Measurements from ENCODE around the gene TBX3. TPM values are rescaled to one million over a fixed set of nuclear protein-coding genes. Genes with fewer than 3 reads are reported as not detected.

The TBX3 gene
- polyA plus RNA-seq, 1 of the 3 experiments (the other 2 are of a cell fraction): 10.2 TPM

DNA sequence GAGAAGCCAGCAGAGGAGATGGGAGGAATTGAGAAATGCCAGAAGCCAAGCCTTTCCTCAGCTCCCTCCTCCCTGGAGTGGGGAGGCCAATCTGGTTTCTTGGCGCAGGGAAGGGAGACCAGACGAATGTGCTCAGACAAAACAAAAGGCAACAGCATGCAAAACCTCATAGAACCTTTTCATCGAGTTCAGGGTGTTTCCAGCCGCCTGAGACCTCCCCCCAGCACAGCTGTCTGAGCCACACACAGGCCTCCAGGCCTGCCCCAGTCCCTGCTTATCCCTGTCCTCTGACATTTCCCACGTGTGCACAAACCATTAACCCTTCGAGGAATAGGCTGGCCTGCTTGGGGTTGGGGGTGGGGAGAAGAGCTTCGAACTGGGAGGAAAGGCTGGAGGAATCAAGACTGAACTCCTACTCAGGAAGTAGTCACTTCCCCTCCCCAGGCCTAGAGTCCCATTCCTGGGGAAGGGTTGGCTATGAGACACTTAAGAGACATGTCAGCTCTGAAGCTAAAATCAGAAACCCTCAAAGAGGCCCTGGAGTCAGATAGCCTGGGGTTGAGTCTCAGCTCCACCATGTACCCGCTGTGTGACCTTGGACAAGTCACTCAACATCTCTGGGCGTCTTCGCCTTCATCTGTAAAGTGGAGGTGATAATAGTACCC lies 10.7 kb downstream of the TBX3 start:
- 66% methylated on average over 8 of the region's 10 CpGs for WGBS (ENCODE audit: low lambda C conversion rate)
- Histone ChIP-seq H4K20me1 (ENCODE audit: insufficient read depth) (no peaks in the 10 kb centered on the region), H3K79me2 (ENCODE audit: insufficient read depth) (peaks cover 13% of the 10 kb centered on the region), H3K27me3 (ENCODE audit: insufficient read depth) (no peaks in the 10 kb centered on the region), H3K4me3 (ENCODE audit: low read depth in 2 of 2, low read length in 1 of 2) (no peak overlapping the region), H3K9me2 (no peaks in the 10 kb centered on the region), H3K27ac (ENCODE audit: low read depth in 2 of 2, low read length in 1 of 2) (peak overlapping the region; percentile 13 to 89; a peak in 3 of 4 replicates), H3F3A (replicated peaks; ENCODE audit: insufficient read depth) (peaks cover 16% of the 10 kb centered on the region), H3K9me3 (no peaks in the 10 kb centered on the region), H3K36me3 (replicated peaks in 1 of 2; ENCODE audit: control insufficient read depth in 1 of 2, insufficient read depth in 2 of 2, low read length in 1 of 2) (peaks cover 21 to 63% of the 10 kb centered on the region in 2 experiments), H3K9ac (no peak overlapping the region), H2AFZ (ENCODE audit: low read depth) (no peak overlapping the region), H3K4me1 (ENCODE audit: control insufficient read depth in 1 of 2, insufficient read depth in 2 of 2, low read depth in 1 of 2, low read length in 1 of 2) (peaks cover 0 to 51% of the 10 kb centered on the region in 2 experiments; a peak in 2 of 4 replicates), H3K4me2 (peak overlapping the region; percentile 5; the same call in 1 of the 2 replicates)
- TF ChIP-seq YY1 (IDR thresholded peaks at IDR 0.05; ENCODE audit: low read depth): no peak
- TF ChIP-seq MXI1 (IDR thresholded peaks at IDR 0.05; ENCODE audit: low read depth, low read length): peak; percentile 93
- peak in 1 of 2 experiments; percentile 50; a peak in 1 of 4 replicates for TF ChIP-seq EP300 (IDR thresholded peaks at IDR 0.05; ENCODE audit: borderline replicate concordance in 1 of 2, low read depth in 1 of 2, low read length in 1 of 2)
- no peak for TF ChIP-seq ELF1 (IDR thresholded peaks at IDR 0.05)
- peak; percentile 21 for TF ChIP-seq RAD21 (IDR thresholded peaks at IDR 0.05; ENCODE audit: low read length)
- no peak for TF ChIP-seq FOXM1 (IDR thresholded peaks at IDR 0.05; ENCODE audit: low read depth)
- peak; percentile 52; the same call in 1 of the 2 replicates for TF ChIP-seq SIN3A (IDR thresholded peaks at IDR 0.05; ENCODE audit: borderline replicate concordance, low read depth, low read length)
- POLR2A ChIA-PET: interaction anchor here (0.7 to 6.8 kb wide), 3 partner anchors 10 to 1069 kb away, joined by 7 to 77 read pairs (median 7); partner anchors contain the start of gene TBX3
- CTCF ChIA-PET: interaction anchor here (0.9 to 11.3 kb wide), 4 partner anchors 10 to 1078 kb away, joined by 3 to 119 read pairs (median 60); partner anchors contain the start of gene TBX3
- DNase-seq: peak; percentile 78

DNA sequence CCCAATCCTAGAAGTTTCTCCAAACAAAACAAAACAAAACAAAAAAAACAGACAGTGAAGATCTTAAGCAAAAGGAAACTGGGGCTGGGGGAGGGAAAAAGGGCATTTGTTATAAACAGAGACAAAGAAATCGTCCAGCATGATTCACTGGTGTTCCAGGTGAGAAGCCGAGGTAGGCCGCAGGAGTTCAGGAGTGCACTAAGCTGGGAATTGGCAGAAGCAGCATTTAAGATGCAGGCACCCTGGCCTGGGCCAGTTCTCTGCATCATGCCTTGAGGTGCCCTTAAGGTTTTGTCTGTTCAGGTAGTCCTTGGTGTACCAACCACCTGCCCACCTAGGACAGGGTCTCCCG lies 11.2 kb downstream of the TBX3 start:
- H3K27me3 ChIP-seq (ENCODE audit: insufficient read depth): no peaks in the 10 kb centered on the region
- peaks cover 19 to 63% of the 10 kb centered on the region in 2 experiments for H3K36me3 ChIP-seq (replicated peaks in 1 of 2; ENCODE audit: control insufficient read depth in 1 of 2, insufficient read depth in 2 of 2, low read length in 1 of 2)
- H3F3A ChIP-seq (replicated peaks; ENCODE audit: insufficient read depth): peaks cover 17% of the 10 kb centered on the region
- no peak overlapping the region for H3K4me3 ChIP-seq (ENCODE audit: low read depth in 2 of 2, low read length in 1 of 2)
- peak overlapping the region; percentile 13 to 89; a peak in 3 of 4 replicates for H3K27ac ChIP-seq (ENCODE audit: low read depth in 2 of 2, low read length in 1 of 2)
- ChIA-PET POLR2A (interaction anchor here (0.7 to 6.8 kb wide), 6 partner anchors 10 to 1085 kb away, joined by 3 to 77 read pairs (median 6); partner anchors contain the start of gene TBX3), CTCF (interaction anchor here (0.6 to 11.3 kb wide), 6 partner anchors 10 to 1245 kb away, joined by 3 to 119 read pairs (median 6); partner anchors contain the start of gene TBX3)
- peaks cover 8% of the 10 kb centered on the region for H3K79me2 ChIP-seq (ENCODE audit: insufficient read depth)
- H3K4me2 ChIP-seq: peak overlapping the region; percentile 5; the same call in 1 of the 2 replicates
- H3K4me1 ChIP-seq (ENCODE audit: control insufficient read depth in 1 of 2, insufficient read depth in 2 of 2, low read depth in 1 of 2, low read length in 1 of 2): peaks cover 0 to 49% of the 10 kb centered on the region in 2 experiments; a peak in 2 of 4 replicates
- no peaks in the 10 kb centered on the region for H3K9me2 ChIP-seq
- no peaks in the 10 kb centered on the region for H4K20me1 ChIP-seq (ENCODE audit: insufficient read depth)
- no peak overlapping the region for H2AFZ ChIP-seq (ENCODE audit: low read depth)
- no peak for DNase-seq
- H3K9me3 ChIP-seq: no peaks in the 10 kb centered on the region
- WGBS (ENCODE audit: low lambda C conversion rate): 82% methylated on average over 4 of the region's 4 CpGs
- no peak overlapping the region for H3K9ac ChIP-seq
- no peak for TF ChIP-seq JUND (IDR thresholded peaks at IDR 0.05)
- TF ChIP-seq NRF1 (IDR thresholded peaks at IDR 0.05; ENCODE audit: low read depth, low read length): no peak
- TF ChIP-seq, protein P1, sequence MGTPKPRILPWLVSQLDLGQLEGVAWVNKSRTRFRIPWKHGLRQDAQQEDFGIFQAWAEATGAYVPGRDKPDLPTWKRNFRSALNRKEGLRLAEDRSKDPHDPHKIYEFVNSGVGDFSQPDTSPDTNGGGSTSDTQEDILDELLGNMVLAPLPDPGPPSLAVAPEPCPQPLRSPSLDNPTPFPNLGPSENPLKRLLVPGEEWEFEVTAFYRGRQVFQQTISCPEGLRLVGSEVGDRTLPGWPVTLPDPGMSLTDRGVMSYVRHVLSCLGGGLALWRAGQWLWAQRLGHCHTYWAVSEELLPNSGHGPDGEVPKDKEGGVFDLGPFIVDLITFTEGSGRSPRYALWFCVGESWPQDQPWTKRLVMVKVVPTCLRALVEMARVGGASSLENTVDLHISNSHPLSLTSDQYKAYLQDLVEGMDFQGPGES (IDR thresholded peaks at IDR 0.05; ENCODE audit: low read depth, low read length): no peak
- TF ChIP-seq, protein P2, sequence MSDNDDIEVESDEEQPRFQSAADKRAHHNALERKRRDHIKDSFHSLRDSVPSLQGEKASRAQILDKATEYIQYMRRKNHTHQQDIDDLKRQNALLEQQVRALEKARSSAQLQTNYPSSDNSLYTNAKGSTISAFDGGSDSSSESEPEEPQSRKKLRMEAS (IDR thresholded peaks at IDR 0.05; ENCODE audit: low read depth): no peak
- no peak for TF ChIP-seq TCF12 (IDR thresholded peaks at IDR 0.05)
- TF ChIP-seq CHD2 (IDR thresholded peaks at IDR 0.05; ENCODE audit: low read length, partially characterized antibody): no peak
- no peak for TF ChIP-seq TEAD4 (IDR thresholded peaks at IDR 0.05; ENCODE audit: borderline replicate concordance, insufficient read depth)
- no peak for TF ChIP-seq YY1 (IDR thresholded peaks at IDR 0.05; ENCODE audit: low read depth)
- no peak for TF ChIP-seq FOXJ3 (CRISPR knock-in tag; IDR thresholded peaks at IDR 0.05)
- TF ChIP-seq EP300 (IDR thresholded peaks at IDR 0.05; ENCODE audit: borderline replicate concordance in 1 of 2, low read depth in 1 of 2, low read length in 1 of 2): no peak
- TF ChIP-seq MEF2A (IDR thresholded peaks at IDR 0.05; ENCODE audit: borderline replicate concordance, low read depth): no peak
- TF ChIP-seq, protein P3, sequence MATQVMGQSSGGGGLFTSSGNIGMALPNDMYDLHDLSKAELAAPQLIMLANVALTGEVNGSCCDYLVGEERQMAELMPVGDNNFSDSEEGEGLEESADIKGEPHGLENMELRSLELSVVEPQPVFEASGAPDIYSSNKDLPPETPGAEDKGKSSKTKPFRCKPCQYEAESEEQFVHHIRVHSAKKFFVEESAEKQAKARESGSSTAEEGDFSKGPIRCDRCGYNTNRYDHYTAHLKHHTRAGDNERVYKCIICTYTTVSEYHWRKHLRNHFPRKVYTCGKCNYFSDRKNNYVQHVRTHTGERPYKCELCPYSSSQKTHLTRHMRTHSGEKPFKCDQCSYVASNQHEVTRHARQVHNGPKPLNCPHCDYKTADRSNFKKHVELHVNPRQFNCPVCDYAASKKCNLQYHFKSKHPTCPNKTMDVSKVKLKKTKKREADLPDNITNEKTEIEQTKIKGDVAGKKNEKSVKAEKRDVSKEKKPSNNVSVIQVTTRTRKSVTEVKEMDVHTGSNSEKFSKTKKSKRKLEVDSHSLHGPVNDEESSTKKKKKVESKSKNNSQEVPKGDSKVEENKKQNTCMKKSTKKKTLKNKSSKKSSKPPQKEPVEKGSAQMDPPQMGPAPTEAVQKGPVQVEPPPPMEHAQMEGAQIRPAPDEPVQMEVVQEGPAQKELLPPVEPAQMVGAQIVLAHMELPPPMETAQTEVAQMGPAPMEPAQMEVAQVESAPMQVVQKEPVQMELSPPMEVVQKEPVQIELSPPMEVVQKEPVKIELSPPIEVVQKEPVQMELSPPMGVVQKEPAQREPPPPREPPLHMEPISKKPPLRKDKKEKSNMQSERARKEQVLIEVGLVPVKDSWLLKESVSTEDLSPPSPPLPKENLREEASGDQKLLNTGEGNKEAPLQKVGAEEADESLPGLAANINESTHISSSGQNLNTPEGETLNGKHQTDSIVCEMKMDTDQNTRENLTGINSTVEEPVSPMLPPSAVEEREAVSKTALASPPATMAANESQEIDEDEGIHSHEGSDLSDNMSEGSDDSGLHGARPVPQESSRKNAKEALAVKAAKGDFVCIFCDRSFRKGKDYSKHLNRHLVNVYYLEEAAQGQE (IDR thresholded peaks at IDR 0.05; ENCODE audit: low read depth, low read length): no peak
- TF ChIP-seq USF1 (IDR thresholded peaks at IDR 0.05; ENCODE audit: borderline replicate concordance, low read depth): no peak
- no peak for TF ChIP-seq EZH2phosphoT487 (IDR thresholded peaks at IDR 0.05; ENCODE audit: borderline replicate concordance, low read depth)
